Dedifferentiated amniotic fluid mesenchymal stem cell (primary cell): ENCODE measurements around the gene ADAM12.

Experiments
- DNase-seq: peaks from one replicate; pipeline ENCODE4 v3.0.0-alpha.2; 2016; ENCODE audit errors: extremely low spot score

The ADAM12 gene

DNA sequence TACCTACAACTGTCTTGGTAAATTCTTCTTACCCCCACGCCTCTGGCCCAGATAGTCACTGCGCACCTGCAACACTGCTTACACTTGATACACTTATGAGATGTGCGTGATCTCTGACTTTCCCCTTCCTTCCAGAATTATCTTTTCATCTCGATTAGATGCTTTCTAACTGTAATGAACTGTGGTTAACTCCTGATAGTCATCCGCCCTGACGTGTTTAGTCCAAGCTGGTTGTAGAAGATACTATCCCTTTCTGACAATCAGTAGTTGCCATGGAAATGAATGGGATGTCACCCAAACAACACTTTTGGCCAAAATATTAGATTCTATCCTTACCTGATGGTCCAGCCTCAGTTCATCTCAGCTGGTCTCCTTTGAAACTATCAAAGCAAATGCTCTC lies 241.5 kb downstream of the ADAM12 start:
- DNase-seq = no peak

DNA sequence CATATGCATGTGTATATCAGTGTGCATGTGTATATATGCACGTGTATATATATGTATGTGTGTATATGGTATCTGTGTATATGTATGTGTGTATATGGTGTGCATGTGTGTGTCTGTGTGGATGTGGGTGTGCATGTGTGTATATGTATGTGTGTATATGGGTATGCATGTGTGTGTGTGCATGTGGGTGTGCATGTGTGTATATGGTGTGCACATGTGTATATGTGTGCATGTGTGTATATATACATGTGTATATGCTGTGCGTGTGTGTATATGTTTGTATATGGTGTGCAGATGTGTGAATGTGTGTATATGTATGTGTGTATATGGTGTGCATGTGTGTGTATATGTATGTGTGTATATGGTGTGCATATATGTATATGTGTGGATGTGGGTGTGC lies 245.2 kb downstream of the ADAM12 start:
- DNase-seq = no peak

DNA sequence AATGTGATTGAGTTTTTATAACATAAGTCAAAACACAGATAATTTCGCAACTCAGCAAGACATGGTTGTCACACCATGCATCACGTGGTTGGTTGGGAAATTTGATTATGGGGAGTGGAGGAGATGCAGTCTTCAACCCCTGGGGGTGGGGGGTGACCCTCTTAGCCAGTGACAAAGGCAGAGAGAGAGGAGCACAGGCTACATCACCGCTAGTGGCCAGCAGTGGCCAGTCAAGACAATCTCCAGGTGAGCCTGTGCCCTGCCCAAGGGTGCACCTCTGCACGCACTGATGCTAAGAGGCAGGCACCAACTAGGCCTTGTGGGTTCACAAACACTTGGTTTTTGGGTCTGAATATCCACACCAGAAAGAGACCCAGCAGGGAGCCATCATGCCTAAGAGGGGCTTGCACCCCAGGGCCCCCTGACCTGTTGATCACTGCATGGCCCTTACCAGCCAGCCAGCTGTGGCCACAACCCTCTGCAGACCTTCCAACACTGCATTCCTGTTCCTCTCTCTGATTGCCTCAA lies 247.5 kb downstream of the ADAM12 start:
- no peak for DNase-seq

DNA sequence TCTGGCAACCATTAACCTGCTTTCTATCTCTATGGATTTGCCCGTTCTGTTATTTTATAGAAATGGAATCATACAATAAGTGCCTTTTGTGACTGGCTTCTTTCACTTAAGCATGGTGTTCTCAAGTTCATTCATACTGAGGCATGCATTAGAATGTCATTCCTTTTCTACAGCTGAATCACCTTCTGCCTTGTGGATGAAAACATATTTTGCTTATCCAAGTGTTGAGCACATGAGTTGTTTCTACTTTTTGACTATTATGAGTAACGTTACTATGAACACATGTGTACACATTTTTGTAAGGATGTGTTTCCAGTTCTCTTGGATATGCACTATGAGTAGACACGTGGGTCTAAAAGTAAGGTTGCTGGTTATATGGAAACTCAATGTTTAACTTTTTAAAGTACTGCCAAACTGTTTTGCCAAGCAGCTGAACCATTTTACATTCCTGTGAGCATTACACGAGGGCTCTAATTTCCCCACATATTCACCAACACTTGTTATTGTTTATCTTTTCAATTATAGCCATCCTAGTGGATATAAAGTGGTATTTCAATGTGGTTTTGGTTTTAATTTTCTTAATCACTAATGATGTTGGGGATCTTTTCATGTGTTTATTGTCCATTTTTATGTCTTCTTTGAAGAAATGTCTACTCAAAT lies 250.6 kb downstream of the ADAM12 start:
- DNase-seq = no peak

DNA sequence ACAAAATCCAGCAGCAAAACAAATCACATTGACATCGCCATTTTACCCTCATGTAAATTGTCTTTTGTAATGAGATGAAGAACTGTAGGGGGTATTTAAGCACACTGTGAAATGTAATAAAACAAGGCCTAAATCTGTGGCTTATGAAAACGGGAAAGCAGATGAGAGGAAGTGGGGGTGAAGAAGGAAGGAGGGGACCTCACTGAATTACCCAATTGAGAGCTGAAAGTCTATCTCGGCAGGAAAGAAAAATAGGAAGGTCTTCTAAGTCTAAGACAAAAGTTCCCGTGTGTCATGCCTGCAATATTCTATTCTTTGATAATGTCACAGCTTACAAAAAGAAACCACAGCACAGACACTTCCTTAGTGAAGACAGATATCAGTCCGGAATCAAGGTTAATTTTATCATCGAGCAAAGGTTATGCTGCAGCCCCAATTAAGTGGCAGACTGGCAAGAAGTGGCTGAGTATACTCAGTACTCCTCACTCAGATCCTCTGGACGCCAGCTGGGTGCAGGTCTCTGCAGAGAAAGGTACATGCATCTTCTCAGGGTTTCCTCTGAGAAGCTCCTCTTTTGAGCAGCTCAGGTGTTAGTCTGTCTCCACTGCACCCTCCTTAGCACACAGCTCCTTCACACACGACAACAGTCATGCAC lies 252.2 kb downstream of the ADAM12 start:
- no peak for DNase-seq

DNA sequence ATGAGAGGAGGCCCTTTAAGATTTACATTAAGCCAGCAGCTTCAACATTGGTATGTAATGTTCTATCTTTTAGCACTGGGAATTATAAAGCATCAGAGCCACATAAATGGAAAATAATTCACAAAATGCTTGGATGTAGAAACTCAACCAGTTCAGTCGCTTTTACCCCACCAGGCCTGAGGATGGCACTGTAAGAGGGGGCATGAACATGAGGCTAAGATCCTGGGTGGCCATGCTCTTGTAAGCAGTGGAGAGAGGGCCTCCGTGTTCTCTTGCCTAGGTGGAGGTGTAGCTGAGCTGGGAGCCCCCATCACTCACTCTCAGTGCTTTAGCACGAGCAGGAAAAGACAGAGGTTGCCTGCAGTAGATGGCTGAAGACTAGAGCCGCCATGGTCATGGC lies 253.1 kb downstream of the ADAM12 start:
- no peak for DNase-seq

DNA sequence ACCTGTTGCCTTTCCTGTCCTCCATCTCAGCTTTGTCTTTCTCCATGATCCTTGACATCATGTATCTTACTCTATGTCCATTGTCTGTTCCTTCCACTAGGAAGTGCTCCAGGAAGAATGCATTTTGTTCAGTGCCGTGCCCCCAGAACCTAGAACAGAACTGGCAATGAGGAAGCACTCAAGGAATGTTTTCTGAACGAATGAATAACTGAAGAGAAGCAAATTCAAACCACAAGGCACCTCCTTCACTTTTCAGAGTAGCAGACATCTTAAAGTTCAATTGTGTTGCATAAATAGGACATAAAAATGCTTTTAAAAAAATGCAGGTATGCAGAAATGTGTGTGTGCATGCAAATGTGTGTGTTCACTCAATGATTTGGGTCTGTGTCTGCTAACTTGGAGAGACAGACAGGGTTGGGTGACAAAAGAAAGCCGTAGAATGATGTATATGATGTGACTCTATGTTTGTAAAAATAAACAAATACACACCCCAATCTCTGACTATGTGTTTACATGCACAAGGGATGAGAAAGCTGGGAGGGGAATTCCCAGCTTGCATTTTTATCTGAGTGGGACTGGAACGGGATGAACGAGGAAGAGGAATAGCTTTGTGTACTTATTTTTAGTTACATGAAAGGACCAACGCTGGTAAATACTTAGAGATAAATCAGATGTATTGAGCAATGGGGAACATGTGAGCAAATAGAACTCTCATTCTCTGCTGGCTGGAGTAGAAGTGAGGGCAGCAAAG lies 254.2 kb downstream of the ADAM12 start:
- peak; percentile 85 for DNase-seq

DNA sequence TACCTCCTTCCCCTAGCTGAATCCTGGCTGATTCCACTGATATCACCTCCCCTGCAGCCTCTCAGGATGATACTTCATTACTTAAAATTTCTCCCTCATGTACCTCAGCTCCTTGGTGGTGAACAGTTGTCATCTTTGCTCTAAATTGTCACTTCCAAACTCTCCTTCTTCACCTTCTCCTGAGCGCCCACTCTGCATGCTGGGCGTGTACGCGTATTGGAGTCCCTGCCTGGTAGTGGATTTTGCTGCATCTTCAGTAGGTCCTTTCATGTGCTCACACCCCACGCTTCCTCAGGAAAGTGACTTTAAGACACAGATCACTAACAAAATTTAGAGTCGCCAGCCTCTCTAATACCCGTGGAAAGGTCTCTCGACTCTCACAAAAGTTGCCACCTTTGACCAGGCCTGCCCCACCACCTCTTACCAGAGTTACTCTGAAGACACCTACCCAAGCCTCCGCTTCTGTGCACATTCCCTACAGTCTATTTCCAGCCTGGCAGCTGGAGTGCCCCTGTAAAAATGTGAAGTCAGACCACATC lies 255.1 kb downstream of the ADAM12 start:
- no peak for DNase-seq

DNA sequence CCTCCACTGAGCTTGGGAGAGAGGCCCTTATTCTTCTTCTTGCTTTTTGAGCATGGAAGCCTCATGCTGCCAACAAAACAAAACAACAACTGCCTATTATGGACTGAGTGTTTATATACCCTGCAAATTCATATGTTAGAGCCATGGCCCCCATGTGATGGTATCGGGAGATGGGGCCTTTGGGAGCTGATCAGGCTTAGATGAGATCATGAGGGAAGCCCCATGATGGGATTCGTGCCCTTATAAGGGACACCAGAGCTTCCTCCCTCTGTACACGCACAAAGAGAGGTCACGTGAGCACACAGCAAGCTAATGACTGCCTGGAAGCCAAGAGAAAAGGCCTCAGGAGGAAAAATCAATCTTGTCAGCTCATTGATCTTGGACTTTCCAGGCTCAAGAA lies 256.9 kb downstream of the ADAM12 start:
- DNase-seq = no peak

DNA sequence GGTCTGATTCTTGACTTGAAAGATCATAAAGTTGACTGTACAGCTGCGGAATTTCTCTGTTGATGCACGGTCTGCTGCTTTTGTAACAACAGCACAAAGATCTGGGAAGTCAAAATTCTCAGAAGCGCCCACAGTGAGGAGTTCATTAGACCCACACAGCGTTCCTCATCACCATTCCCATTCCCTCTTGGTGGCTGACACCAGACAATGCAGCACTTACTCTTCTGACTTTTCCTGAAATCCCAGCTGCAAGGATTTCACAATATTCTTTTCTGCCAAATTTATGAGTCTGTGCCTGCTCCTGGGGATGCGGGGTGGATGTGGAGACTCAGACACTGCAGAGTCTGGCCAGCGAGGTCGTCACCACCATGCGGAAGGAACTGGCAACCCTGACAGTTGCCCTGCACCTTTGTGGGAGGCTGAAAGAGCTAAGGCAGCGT lies 258.0 kb downstream of the ADAM12 start:
- no peak for DNase-seq

DNA sequence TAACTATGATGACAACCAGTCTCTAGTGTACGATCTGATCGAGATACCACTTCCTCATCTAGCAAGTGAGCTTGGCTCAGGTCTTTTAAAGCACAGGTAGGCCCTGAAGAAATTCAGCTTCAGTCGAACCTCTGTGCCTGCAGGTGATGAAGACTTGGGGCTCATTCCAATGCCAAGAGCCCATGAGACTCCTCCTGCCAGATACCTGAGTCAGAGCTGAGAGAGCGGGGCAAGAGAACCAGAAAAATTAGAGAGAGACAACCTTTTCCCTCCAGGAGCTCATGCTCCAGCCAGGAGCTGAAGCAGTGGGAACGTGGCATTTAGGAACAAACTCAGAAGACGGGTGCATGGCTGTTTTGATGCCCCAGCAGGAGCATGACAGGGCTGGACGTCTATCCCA lies 259.3 kb downstream of the ADAM12 start:
- DNase-seq = no peak

DNA sequence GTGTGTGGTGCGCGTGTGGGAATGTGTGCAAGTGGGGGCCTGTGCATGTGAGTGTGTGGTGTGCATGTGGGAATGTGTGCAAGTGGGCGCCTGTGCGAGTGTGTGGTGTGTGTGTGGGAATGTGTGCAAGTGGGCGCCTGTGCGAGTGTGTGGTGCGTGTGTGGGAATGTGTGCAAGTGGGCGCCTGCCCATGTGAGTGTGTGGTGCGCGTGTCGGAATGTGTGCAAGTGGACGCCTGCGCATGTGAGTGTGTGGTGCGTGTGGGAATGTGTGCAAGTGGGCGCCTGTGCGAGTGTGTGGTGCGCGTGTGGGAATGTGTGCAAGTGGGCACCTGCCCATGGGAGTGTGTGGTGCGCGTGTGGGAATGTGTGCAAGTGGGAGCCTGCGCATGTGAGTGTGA lies 259.7 kb downstream of the ADAM12 start:
- DNase-seq = no peak

DNA sequence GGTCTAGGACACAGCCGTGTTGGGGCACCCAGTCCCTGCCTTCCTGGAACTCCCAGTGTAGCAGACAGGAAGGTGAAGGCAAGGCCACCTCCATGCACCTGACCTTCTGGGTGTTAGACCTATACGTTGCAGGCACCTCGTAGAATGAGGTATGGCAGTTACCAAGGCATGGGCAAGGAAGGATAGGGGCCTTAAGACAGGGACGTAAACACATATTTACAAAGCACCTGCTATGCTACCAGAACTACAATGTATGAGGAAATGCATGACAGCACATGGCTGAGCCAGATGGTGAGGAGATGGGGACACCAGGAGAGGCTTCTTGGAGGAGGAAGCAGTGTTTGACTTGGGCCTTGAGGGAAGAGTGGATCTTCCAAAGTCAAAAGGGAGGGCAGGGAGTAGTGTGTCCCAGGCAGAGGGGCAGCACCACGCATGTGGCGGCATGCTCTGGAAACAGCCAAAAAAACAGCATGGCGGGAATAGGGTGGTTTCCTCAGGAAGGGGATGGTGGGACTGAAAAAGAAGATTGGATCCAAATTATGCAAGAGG lies 260.7 kb downstream of the ADAM12 start:
- DNase-seq = no peak

DNA sequence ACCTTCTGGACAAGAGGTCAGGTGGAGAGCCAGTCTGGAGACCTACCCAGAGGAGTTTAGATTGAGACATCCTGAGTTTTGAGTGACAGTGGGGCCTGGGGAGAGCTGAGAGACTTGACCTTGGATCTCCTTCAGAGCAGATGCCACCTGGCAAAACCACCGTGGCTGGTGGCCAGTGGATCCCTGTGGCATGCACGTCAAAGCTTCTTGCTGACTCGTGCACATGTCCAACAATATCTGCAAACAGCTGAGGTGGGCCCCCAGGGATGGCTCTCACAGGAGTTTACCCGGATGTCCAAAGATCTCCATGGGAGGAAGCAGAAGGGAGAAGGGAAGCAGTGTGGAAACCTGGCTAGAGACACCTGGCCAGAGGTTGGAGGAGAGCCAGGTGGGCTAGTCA lies 261.4 kb downstream of the ADAM12 start:
- DNase-seq = no peak

DNA sequence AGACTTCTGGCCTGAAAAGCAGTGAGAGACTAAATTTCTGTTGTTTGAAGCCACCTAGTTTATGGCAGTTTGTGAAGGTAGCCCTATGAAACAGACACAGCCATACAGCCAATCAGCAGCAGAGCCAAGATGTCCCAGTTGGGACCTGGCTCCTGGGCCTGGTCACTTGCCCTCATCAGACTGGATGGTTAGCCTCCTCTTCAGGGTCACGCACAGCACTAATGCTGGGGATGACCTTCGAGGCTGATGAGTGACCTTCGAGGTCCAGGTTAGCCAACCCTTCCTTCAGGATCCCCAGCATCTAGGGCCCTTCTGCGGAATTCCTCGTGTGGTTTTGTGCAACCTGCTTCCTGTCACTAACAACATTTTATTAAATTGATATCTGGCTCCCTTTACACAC lies 262.3 kb downstream of the ADAM12 start:
- DNase-seq = no peak

DNA sequence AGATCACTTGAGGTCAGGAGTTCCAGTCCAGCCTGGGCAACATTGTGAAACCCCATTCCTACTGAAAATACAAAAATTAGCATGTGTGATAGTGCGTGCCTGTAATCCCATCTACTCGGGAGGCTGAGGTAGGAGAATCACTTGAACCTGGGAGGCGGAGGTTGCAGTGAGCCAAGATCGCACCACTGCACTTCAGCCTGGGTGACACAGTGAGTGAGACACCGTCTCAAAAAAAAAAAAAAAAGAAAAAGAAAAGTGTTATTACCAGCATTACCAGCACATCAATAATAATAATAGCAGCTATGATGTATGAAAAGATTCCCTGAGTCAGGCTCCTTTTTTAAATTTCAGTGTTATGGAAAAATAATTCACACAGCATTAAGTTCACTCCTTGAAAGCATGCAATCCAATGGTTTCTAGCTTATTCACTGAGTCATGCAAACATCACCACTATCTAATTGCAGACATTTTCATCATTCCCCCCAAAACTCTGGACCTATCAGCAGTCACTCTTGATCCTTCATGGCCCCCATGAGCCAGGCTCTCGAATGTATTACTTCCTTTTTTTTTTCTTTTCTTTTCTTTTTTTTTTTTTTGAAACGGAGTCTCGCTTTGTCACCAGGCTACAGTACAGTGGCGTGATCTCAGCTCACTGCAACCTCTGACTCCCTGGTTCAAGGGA lies 263.5 kb downstream of the ADAM12 start:
- peak; percentile 39 for DNase-seq

DNA sequence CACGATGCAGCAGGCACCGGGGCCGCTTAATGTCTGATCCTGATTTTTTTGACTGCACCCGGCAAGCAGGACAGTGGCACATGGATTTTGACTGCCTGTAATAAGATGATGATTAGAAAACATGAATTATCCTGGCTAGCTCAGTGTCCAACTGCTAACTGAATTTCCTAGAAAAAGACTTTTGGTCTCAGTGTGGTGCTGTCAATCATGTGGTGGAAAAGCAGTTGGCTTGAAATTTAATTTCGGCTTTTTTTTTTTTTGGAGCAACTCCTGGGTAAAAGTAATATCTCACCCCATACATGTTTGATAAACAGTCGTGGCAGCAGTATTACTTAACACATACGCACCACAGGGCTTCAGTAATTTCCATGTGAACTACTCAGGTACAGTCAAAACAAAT lies 264.2 kb downstream of the ADAM12 start:
- no peak for DNase-seq

DNA sequence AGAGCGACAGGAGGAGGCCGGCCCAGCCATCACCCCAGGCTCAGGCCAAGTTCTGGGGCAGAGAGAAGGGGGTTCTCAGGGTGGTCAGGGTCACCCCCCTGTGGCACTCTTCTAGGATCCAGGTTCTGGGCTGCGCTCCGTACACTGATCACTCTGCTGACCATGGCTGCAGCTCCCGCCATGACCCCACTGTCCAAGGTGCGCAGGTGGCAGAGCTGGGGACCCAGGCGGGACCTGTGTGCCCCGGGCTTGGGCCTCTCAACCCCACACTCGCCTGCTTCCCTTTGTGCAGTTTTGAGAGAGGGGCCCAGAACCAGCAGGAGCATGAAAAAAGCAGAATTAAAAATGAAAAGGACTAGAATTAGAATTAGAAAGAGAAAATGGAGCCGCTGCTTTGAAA lies 264.8 kb downstream of the ADAM12 start:
- DNase-seq = no peak

DNA sequence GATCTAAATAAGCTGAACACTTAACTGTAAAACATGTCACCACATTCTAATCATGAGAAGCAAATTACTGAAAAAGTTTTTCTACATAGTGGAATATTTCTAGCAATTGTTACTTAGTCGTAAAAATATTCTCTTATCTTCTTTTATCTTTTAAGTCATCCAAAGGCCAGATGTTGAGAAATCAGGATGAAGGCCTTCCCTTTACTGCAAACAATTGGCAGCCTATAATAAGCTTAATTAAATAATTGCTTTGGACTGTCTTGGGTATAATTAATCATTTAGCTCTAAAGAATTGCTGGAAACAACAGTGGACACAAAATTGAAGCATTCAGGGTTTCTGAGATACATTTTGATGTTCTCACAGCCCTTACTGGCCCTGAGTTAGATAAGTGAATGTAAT lies 265.4 kb downstream of the ADAM12 start:
- no peak for DNase-seq

DNA sequence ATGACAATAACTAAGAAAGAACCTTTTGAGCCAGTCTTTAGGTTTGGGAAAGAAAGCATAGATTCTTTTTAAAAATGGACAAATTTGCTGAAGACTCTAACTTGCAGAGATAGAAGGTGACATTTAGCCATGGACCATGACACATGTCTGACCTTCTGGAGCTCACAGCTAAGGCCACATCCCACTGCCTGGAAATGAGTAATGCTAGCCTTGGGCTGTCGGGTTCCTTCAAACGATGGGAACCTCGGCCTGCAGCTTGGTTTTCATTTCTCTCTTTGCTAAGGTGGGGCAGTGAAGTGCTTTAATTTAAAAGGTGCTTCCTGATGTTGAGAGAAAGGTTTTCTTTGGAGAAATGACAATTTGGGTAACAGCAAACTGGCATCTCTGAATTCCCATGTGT lies 268.7 kb downstream of the ADAM12 start:
- DNase-seq = no peak

DNA sequence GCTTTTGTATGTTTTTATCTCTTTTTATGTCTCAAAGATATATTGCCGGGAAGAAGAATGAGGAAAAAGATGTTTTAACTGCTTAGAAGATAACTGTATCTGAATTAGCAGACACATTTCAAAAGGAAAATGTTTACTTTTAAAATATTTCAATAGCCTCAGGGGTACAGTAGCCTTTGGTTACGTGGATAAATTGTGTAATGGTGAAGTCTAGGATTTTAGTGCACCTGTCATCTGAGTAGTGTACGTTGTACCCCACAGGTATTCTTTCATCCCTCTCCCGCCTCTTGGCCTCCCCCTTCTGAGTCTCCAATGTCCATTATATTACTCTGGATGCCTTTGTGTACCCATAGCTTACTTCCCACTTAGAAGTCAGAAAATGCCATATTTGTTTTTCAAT lies 269.8 kb downstream of the ADAM12 start:
- DNase-seq = no peak

DNA sequence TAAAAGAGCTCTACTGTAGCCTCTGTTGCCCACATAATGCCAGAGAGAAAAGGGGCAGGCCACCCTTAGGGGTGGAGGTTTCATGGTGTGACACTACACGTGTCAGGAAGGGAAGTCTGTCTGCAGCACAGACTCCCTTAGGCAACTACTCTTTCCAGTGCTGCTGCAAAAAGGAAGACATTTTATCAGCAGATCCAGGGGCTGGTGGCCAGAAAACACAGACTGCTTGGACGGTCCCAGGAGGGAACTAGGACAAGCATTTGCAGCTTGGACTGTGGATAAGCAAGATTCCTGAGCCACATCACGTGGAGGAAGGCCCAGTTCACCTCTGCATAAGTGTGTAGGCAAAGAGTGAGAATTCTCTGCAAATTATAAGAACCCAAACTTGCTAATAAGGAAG lies 271.1 kb downstream of the ADAM12 start:
- DNase-seq = no peak
